GM12878 (cell line): ENCODE data around the gene LSMEM2. TPM values are rescaled to one million over a fixed set of nuclear protein-coding genes. Genes with fewer than 3 reads are reported as not detected.

ENCODE experiments used
- ASH2L ChIP-seq: fragments of 300-600, 200-600 bp; sonication (generic); IDR thresholded peaks from 2 replicates; pipeline ENCODE4 v1.6.1; 2017; ENCODE audit warnings: low read depth, mild to moderate bottlenecking, borderline replicate concordance
- ATF2 ChIP-seq: IDR thresholded peaks from 2 replicates; pipeline ENCODE4 v1.6.1; 2012; ENCODE audit warnings: low read length, inconsistent platforms
- BCLAF1 ChIP-seq: fragments of 450-650 bp; IDR thresholded peaks from 2 replicates; pipeline ENCODE4 v1.6.1; 2017; ENCODE audit warnings: antibody characterized with exemption, mild to moderate bottlenecking, moderate library complexity
- CTCF ChIP-seq, 3 experiments: IDR thresholded peaks in 2 of 3; conservative IDR thresholded peaks in 1 of 3; 2 replicates each; pipeline ENCODE4 v1.5.1; 2011; ENCODE audit warnings: low read depth in 3 of 3, low read length in 3 of 3, mild to moderate bottlenecking in 3 of 3, control low read depth in 2 of 3, moderate library complexity in 2 of 3, inconsistent platforms in 1 of 3, mixed read lengths in 1 of 3; ENCODE audit not compliant: control insufficient read depth in 2 of 3, insufficient read depth in 1 of 3; ENCODE audit errors: extremely low read depth in 1 of 3
- HDAC6 ChIP-seq: fragments of 200-600 bp; sonication (generic); IDR thresholded peaks from one replicate; pipeline ENCODE4 v1.8.0; 2017; ENCODE audit warnings: antibody characterized with exemption; ENCODE audit not compliant: unreplicated experiment
- HSF1 ChIP-seq: fragments of 150-350 bp; IDR thresholded peaks from 2 replicates; pipeline ENCODE4 v1.6.1; 2014; ENCODE audit warnings: mild to moderate bottlenecking, low read depth, low read length
- IKZF1 ChIP-seq: fragments of 450-650 bp; conservative IDR thresholded peaks from 2 replicates; pipeline ENCODE4 v1.6.1; 2017; ENCODE audit warnings: antibody characterized with exemption, mild to moderate bottlenecking
- NFXL1 ChIP-seq: fragments of 450-650 bp; IDR thresholded peaks from 2 replicates; pipeline ENCODE4 v1.6.1; 2017; ENCODE audit warnings: antibody characterized with exemption, mild to moderate bottlenecking, borderline replicate concordance
- POLR2AphosphoS5 ChIP-seq: IDR thresholded peaks from 2 replicates; pipeline ENCODE4 v1.6.1; 2011; ENCODE audit warnings: mild to moderate bottlenecking, low read length, inconsistent platforms
- RAD21 ChIP-seq: IDR thresholded peaks from 2 replicates; pipeline ENCODE4 v1.6.1; 2011; ENCODE audit warnings: mild to moderate bottlenecking, low read depth, low read length, moderate library complexity; ENCODE audit not compliant: insufficient read depth
- REST ChIP-seq: IDR thresholded peaks from 2 replicates; pipeline ENCODE4 v1.6.1; 2012; ENCODE audit warnings: mild to moderate bottlenecking, low read depth, low read length
- SIN3A ChIP-seq: IDR thresholded peaks from 2 replicates; pipeline ENCODE4 v1.6.1; 2012; ENCODE audit warnings: low read depth, low read length, improper control_type of control experiment
- SREBF1 ChIP-seq: IDR thresholded peaks from 2 replicates; pipeline ENCODE4 v1.6.1; 2012; ENCODE audit warnings: mild to moderate bottlenecking, low read length
- SREBF2 ChIP-seq: IDR thresholded peaks from 2 replicates; pipeline ENCODE4 v1.6.1; 2012; ENCODE audit warnings: mild to moderate bottlenecking, low read length
- TARDBP ChIP-seq: IDR thresholded peaks from 2 replicates; pipeline ENCODE4 v1.6.1; 2016; ENCODE audit warnings: borderline replicate concordance
- ZBTB33 ChIP-seq: fragments of 450-650 bp; IDR thresholded peaks from 2 replicates; pipeline ENCODE4 v1.6.1; 2017; ENCODE audit warnings: mild to moderate bottlenecking
- polyA plus RNA-seq, 11 experiments: library from polyadenylated mRNA; depleted of rRNA in 4 of 11; unstranded in 6 of 11; stranded (reverse) in 5 of 11; fragments of >200 nt; fragmentation: Nextera tagmentation in 4 of 11; fragmentation: Illumina TruSeq in 1 of 11; extraction: Ambion mirVana in 4 of 11; extraction: Trizol in 1 of 11; gene quantifications; 1 replicate in 1 of 11; 2 replicates in 10 of 11; pipeline versions ENCODE4 v1.2.1 to v1.2.3, GENCODE V29; 2011 to 2016; ENCODE audit warnings: inconsistent platforms in 2 of 11, missing spikeins in 2 of 11, low read depth in 1 of 11
- total RNA-seq, 4 experiments: library from RNA; depleted of rRNA in 3 of 4; stranded (reverse); fragments of >200 nt in 3 of 4; fragmentation: Illumina TruSeq in 1 of 4; extraction: Trizol in 1 of 4; gene quantifications; 2 replicates each; pipeline versions ENCODE4 v1.2.1 to v1.2.3, GENCODE V29; 2013 to 2021

Gene LSMEM2
- total and polyA plus RNA-seq, 10 of the 15 experiments (the other 5 are each of a cell fraction or from before 2014, with no cell fraction given), result 0.17 TPM; not detected in 9

- TF ChIP-seq BCLAF1 (no peak), SIN3A (0 out of 2 replicates have a peak, but pooled peaks have one; percentile 50), REST (no peak), RAD21 (no peak), TARDBP (no peak), ZBTB33 (no peak), NFXL1 (no peak), POLR2AphosphoS5 (peak; percentile 79), SREBF2 (no peak), IKZF1 (peak; percentile 60), ATF2 (no peak), SREBF1 (no peak), HSF1 (no peak), CTCF (IDR thresholded peaks at IDR 0.05 in 2 of 3, conservative IDR thresholded peaks at IDR 0.05 in 1 of 3; ENCODE audit: control insufficient read depth in 2 of 3, extremely low read depth in 1 of 3, insufficient read depth in 1 of 3, low read depth in 3 of 3, low read length in 3 of 3) (no peak), HDAC6 (no peak), ASH2L (no peak)
Observed at GRCh38 chr3:50327943-50328691, 49.2 kb downstream of the LSMEM2 start, which contains the start of gene TUSC2 (continued).
